ENCODE results near the gene SPEN. TPM values are rescaled to one million over a fixed set of nuclear protein-coding genes. Genes with fewer than 3 reads are reported as not detected.

SPEN gene
- total and polyA plus RNA-seq, 2 experiments from 2014 or later = 24.3 to 25.9 TPM

DNA sequence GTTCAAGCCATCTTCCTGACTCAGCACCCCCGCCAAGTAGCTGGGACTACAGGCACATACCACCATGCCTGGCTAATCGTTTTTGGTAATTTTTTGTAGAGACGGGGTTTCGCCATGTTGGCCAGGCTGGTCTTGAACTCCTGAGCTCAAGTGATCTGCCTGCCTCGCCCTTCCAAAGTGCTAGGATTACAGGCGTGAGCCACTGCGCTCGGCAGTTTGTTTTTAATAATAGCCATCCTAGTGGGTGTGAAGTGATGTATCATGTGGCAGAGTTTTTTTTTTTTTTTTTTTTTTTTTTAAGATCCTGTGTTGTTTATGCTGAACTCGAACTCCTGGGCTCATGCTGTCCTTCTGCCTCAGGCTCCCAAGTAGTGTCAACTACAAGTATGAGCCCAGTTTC is 51.8 kb downstream of the SPEN start:
- TF ChIP-seq, protein P1, sequence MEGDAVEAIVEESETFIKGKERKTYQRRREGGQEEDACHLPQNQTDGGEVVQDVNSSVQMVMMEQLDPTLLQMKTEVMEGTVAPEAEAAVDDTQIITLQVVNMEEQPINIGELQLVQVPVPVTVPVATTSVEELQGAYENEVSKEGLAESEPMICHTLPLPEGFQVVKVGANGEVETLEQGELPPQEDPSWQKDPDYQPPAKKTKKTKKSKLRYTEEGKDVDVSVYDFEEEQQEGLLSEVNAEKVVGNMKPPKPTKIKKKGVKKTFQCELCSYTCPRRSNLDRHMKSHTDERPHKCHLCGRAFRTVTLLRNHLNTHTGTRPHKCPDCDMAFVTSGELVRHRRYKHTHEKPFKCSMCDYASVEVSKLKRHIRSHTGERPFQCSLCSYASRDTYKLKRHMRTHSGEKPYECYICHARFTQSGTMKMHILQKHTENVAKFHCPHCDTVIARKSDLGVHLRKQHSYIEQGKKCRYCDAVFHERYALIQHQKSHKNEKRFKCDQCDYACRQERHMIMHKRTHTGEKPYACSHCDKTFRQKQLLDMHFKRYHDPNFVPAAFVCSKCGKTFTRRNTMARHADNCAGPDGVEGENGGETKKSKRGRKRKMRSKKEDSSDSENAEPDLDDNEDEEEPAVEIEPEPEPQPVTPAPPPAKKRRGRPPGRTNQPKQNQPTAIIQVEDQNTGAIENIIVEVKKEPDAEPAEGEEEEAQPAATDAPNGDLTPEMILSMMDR (IDR thresholded peaks at IDR 0.05; ENCODE audit: poor library complexity) = no peak
- TF ChIP-seq EZH2phosphoT487 (IDR thresholded peaks at IDR 0.05; ENCODE audit: low read depth, severe bottlenecking, unreplicated experiment) (no peak), EZH2 (IDR thresholded peaks at IDR 0.05; ENCODE audit: borderline replicate concordance) (no peak)

DNA sequence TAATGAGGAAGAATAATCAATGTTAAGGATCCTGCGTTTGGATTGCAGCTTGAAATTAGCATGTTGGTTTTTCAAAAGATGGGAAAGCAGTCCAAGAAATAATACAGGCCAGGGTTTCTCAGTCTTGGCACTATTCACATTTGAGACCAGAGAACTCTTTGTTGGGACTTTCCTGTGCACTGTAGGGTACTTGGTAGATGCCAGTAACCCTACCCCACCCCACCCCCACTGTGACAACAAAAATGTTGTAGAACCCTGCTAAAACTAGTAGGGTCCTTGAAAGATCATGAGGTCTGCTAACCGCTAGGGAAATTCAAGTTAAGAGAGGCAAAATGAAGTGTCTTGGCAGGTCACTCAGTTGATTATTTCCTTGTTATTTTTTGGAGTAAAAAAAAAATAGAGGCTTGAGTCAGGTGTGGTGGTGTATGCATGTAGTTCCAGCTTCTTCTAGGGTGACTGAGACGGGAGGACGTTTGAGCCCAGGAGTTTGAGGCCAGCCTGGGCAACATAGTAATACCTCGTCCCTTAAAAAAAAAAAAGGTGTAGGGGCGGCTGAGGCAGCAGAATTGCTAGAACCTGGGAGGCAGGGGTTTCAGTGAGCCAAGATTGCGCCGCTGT is 53.3 kb downstream of the SPEN start:
- Histone ChIP-seq H3K9me2 (replicated peaks; ENCODE audit: insufficient read depth) (no peaks in the 10 kb centered on the region), H3K9me3 (ENCODE audit: low read depth) (no peaks in the 10 kb centered on the region), H3K4me3 (no peak overlapping the region), H3K36me3 (replicated peaks; ENCODE audit: insufficient read depth, low read depth) (no peaks in the 10 kb centered on the region), H3K4me1 (ENCODE audit: insufficient read depth) (no peaks in the 10 kb centered on the region), H4K20me1 (ENCODE audit: insufficient read depth, poor library complexity, severe bottlenecking) (peaks cover 17% of the 10 kb centered on the region), H3K27me3 (no peaks in the 10 kb centered on the region), H3K4me2 (no peak overlapping the region), H3K79me2 (peaks cover 100% of the 10 kb centered on the region), H3K27ac (no peak overlapping the region), H2AFZ (no peak overlapping the region)
- no peak for TF ChIP-seq EZH2phosphoT487 (IDR thresholded peaks at IDR 0.05; ENCODE audit: low read depth, severe bottlenecking, unreplicated experiment)
- TF ChIP-seq, protein P1 (IDR thresholded peaks at IDR 0.05; ENCODE audit: poor library complexity) = no peak
- TF ChIP-seq EZH2 (IDR thresholded peaks at IDR 0.05; ENCODE audit: borderline replicate concordance) = no peak
- no peak for DNase-seq (ENCODE audit: low spot score)
- 91% methylated on average over 8 of the region's 8 CpGs for WGBS (ENCODE audit: low lambda C conversion rate, missing lambda C conversion rate)

More for the DNA sequence above, 51.8 kb downstream of the SPEN start:
- 92% methylated on average over 9 of the region's 9 CpGs for WGBS (ENCODE audit: low lambda C conversion rate, missing lambda C conversion rate)
- H3K9me2 ChIP-seq (replicated peaks; ENCODE audit: insufficient read depth) = no peaks in the 10 kb centered on the region
- no peak for DNase-seq (ENCODE audit: low spot score)
- peaks cover 16% of the 10 kb centered on the region for H4K20me1 ChIP-seq (ENCODE audit: insufficient read depth, poor library complexity, severe bottlenecking)
- H3K27me3 ChIP-seq = no peaks in the 10 kb centered on the region
- H3K79me2 ChIP-seq = peaks cover 100% of the 10 kb centered on the region
- H3K4me3 ChIP-seq = no peak overlapping the region
- H3K27ac ChIP-seq = no peak overlapping the region
- H2AFZ ChIP-seq = no peak overlapping the region
- no peaks in the 10 kb centered on the region for H3K36me3 ChIP-seq (replicated peaks; ENCODE audit: insufficient read depth, low read depth)
- no peak overlapping the region for H3K4me2 ChIP-seq
- H3K9me3 ChIP-seq (ENCODE audit: low read depth) = no peaks in the 10 kb centered on the region
- no peaks in the 10 kb centered on the region for H3K4me1 ChIP-seq (ENCODE audit: insufficient read depth)

DNA sequence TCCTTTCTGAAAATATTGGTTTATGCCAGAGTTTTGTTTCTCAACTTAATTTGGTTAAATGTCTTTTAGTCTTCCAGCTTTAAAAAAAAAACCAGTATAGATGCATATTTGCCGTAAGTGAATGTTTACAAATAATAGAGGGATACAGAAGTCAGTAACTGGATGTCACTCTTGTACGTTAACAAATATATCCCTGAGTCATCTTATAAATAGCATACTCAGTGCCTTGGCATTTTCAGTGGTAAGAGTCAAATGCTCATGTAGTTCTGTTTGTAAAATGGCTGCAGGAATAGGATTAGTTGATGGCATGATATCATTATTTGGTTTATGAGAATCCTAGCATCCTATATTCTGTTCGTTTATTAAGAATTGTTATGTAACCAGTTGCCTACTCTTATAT is 55.4 kb downstream of the SPEN start:
- DNase-seq (ENCODE audit: low spot score) = no peak
- Histone ChIP-seq H4K20me1 (ENCODE audit: insufficient read depth, poor library complexity, severe bottlenecking) (peaks cover 17% of the 10 kb centered on the region), H3K27me3 (no peaks in the 10 kb centered on the region), H3K27ac (no peak overlapping the region), H3K9me3 (ENCODE audit: low read depth) (no peaks in the 10 kb centered on the region), H3K4me1 (ENCODE audit: insufficient read depth) (no peaks in the 10 kb centered on the region), H2AFZ (no peak overlapping the region), H3K4me2 (no peak overlapping the region), H3K36me3 (replicated peaks; ENCODE audit: insufficient read depth, low read depth) (no peaks in the 10 kb centered on the region), H3K79me2 (peaks cover 100% of the 10 kb centered on the region), H3K9me2 (replicated peaks; ENCODE audit: insufficient read depth) (no peaks in the 10 kb centered on the region), H3K4me3 (no peak overlapping the region)
- 85% methylated on average over 3 of the region's 3 CpGs for WGBS (ENCODE audit: low lambda C conversion rate, missing lambda C conversion rate)
- TF ChIP-seq EZH2phosphoT487 (IDR thresholded peaks at IDR 0.05; ENCODE audit: low read depth, severe bottlenecking, unreplicated experiment) = no peak
- no peak for TF ChIP-seq EZH2 (IDR thresholded peaks at IDR 0.05; ENCODE audit: borderline replicate concordance)

DNA sequence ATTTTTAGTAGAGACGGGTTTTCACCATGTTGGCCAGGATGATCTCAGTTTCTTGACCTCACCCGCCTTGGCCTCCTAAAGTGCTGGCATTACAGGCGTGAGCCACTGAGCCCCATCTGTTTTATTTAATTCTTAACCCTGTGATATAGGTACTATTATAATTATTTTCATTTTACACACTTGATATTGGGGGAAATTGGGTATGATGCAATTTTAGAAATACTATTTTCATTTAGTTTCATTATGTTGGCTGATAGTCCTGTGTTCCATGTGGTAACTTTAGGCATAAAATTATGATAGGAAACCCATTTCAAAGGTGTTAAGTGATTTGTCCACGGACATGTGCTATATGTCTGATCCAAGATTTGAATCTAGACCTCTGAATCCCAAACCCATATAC is 61.1 kb downstream of the SPEN start:
- Histone ChIP-seq H3K9me3 (ENCODE audit: low read depth) (no peaks in the 10 kb centered on the region), H3K27ac (no peak overlapping the region), H3K4me3 (no peak overlapping the region), H3K4me2 (no peak overlapping the region), H3K79me2 (peaks cover 80% of the 10 kb centered on the region), H3K36me3 (replicated peaks; ENCODE audit: insufficient read depth, low read depth) (no peaks in the 10 kb centered on the region), H4K20me1 (ENCODE audit: insufficient read depth, poor library complexity, severe bottlenecking) (peaks cover 8% of the 10 kb centered on the region), H3K4me1 (ENCODE audit: insufficient read depth) (no peaks in the 10 kb centered on the region), H2AFZ (no peak overlapping the region), H3K9me2 (replicated peaks; ENCODE audit: insufficient read depth) (no peaks in the 10 kb centered on the region), H3K27me3 (no peaks in the 10 kb centered on the region)
- TF ChIP-seq EZH2 (IDR thresholded peaks at IDR 0.05; ENCODE audit: borderline replicate concordance) (no peak), EZH2phosphoT487 (IDR thresholded peaks at IDR 0.05; ENCODE audit: low read depth, severe bottlenecking, unreplicated experiment) (no peak)
- TF ChIP-seq, protein P1 (IDR thresholded peaks at IDR 0.05; ENCODE audit: poor library complexity) = no peak
- DNase-seq (ENCODE audit: low spot score) = no peak
- 99% methylated on average over 4 of the region's 4 CpGs for WGBS (ENCODE audit: low lambda C conversion rate, missing lambda C conversion rate)
